ENCODE results near the gene COQ10A. TPM values are rescaled to one million over a fixed set of nuclear protein-coding genes. Genes with fewer than 3 reads are reported as not detected.

Gene COQ10A
- total RNA-seq, 1 donor from 2014 or later = 23.6 TPM

DNA sequence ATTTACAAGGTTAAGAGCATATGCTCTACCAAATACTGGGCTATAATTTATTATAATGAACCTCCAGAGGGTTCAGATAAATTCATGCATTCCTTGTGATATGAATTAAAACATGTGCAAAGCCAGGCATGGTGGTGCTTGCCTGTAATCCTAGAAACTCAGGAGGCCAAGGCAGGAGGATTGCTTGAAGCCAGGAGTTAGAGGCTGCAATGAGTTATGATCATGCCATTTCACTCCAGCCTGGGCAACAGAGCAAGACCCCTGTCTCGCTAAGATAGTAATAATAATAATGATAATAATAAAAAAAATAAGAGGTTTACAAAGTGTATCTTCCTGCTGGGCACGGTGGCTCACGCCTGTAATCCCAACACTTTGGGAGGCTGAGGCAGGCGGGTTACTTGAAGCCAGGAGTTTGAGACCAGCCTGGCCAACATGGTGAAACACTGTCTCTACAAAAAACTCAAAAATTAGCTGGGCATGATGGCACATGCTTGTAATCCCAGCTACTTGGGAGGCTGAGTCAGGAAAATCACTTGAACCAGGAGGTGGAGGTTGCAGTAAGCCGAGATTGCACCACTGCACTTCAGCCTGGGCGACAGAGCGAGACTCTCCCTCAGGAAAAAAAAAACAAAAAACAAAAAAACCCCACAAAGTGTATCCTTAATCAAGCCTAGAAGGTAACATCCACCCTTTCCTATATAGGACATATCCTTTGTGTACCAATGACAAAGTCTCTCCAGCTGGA, 40.7 kb downstream of the COQ10A start:
- no peak for TF ChIP-seq CTCF (IDR thresholded peaks at IDR 0.05; ENCODE audit: unreplicated experiment)
- DNase-seq (ENCODE audit: low spot score, unreplicated experiment) = no peak
- Mint-ChIP-seq H3K4me1 (ENCODE audit: low read depth) (no peaks in the 10 kb centered on the region), H3K4me3 (ENCODE audit: low read depth) (no peak overlapping the region), H3K36me3 (ENCODE audit: insufficient read depth) (peaks cover 14% of the 10 kb centered on the region), H3K27me3 (no peaks in the 10 kb centered on the region), H3K27ac (no peak overlapping the region), H3K9me3 (ENCODE audit: low read depth) (no peaks in the 10 kb centered on the region)

DNA sequence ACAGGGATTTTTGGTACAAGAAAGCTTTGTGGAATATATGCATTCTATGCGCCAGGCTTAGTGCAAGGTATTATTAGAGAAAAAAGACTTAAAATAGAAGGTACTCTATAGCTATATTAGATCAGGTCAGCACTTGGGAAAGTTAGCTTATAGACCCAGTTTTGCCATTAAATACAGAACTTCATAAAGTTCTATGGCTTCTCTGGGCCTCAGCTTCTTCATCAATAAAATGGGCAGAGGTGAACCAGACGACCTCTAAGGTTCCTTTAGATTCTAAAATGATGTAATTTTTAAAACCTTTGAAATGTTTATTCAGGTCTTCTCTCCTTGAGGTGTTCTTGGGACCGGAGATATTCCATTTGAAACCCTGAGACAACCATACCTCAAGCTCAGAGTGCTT, 42.0 kb downstream of the COQ10A start:
- peaks cover 14% of the 10 kb centered on the region for H3K36me3 Mint-ChIP-seq (ENCODE audit: insufficient read depth)
- H3K4me3 Mint-ChIP-seq (ENCODE audit: low read depth) = no peak overlapping the region
- no peak for DNase-seq (ENCODE audit: low spot score, unreplicated experiment)
- H3K9me3 Mint-ChIP-seq (ENCODE audit: low read depth) = no peaks in the 10 kb centered on the region
- TF ChIP-seq CTCF (IDR thresholded peaks at IDR 0.05; ENCODE audit: unreplicated experiment) = no peak
- no peak overlapping the region for H3K27ac Mint-ChIP-seq
- no peaks in the 10 kb centered on the region for H3K4me1 Mint-ChIP-seq (ENCODE audit: low read depth)
- no peaks in the 10 kb centered on the region for H3K27me3 Mint-ChIP-seq

- no peak for DNase-seq (ENCODE audit: low spot score, unreplicated experiment)
- TF ChIP-seq CTCF (IDR thresholded peaks at IDR 0.05; ENCODE audit: unreplicated experiment) = no peak
- Mint-ChIP-seq H3K4me3 (ENCODE audit: low read depth) (no peak overlapping the region), H3K27me3 (no peaks in the 10 kb centered on the region), H3K27ac (no peak overlapping the region), H3K9me3 (ENCODE audit: low read depth) (no peaks in the 10 kb centered on the region), H3K4me1 (ENCODE audit: low read depth) (peaks cover 8% of the 10 kb centered on the region), H3K36me3 (ENCODE audit: insufficient read depth) (peaks cover 13% of the 10 kb centered on the region)
These were observed 44.3 kb downstream of the COQ10A start for GRCh38 chr12:56311003-56311402.

DNA sequence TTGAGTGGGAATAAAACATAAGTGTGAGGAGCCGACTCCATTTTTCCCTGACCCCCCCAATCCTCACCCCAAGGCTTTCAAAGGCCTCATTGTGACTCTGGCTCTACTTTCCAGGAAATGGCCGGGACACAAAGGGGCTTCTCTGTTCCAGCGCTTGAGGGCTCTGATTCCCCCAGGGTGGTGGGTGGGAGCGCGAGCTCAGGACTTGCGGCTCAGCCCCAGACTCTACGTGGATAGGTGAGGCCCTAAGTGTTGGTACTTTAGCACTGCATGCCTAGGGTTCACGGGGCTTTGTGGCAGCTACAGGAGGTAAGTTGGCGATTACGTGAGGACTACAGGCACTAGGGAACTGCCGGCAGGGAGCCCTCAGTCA, 48.5 kb downstream of the COQ10A start:
- TF ChIP-seq CTCF (IDR thresholded peaks at IDR 0.05; ENCODE audit: unreplicated experiment) = no peak
- Mint-ChIP-seq H3K4me3 (ENCODE audit: low read depth) (peak overlapping the region; percentile 99), H3K4me1 (ENCODE audit: low read depth) (peaks cover 9% of the 10 kb centered on the region), H3K27me3 (no peaks in the 10 kb centered on the region), H3K36me3 (ENCODE audit: insufficient read depth) (peaks cover 4% of the 10 kb centered on the region), H3K27ac (peak overlapping the region; percentile 100), H3K9me3 (ENCODE audit: low read depth) (no peaks in the 10 kb centered on the region)
- no peak for DNase-seq (ENCODE audit: low spot score, unreplicated experiment)

DNA sequence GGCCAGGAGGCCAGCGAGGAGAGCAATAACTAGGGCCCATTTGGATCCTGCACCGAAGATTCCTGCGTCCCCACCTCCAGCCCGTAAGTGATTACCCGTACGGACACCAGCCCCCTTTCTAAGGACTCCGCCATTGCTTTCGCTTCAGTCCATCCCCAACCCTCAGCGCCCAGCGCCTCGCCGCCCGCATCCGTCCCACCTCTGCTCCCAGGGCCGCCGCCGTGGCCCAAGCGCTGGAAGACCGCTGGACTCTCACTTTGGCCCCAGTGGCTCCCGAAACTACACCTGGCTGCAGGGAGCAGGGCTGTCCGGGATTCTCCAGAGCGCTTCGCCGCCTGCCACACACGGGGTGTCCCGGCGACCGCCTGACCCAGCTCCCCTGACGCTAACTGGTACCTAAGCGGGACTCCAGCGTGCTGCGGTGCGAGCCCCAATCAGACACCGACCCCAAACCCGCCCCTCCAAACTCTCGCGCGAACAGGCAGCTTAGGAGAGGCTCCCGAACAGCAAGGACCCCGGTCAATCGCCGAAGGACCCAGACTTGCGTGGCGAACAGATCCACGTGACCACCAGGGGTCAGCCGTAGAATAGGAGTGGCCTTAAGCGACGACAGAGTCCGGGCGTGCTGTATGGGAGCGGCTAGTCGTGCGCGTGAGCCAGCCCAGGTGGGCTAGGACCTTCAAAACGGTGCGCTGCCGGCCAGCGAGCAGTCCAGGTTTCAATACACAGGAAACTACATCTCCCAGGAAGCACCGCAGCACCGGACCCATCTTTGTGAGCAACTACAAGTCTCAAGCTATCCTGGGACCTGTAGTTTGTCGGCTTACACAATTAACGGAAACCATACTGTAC, 49.1 kb downstream of the COQ10A start, which contains the start of gene CNPY2:
TSS of gene CNPY2 (minus strand) at position 367 of the 852 bp plus-strand sequence. CDS start 771 bp downstream, outside the sequence.
- H3K36me3 Mint-ChIP-seq (ENCODE audit: insufficient read depth) = peaks cover 2% of the 10 kb centered on the region
- peak within 1 kb of the TSS; percentile 99 for H3K4me3 Mint-ChIP-seq (ENCODE audit: low read depth)
- peak; percentile 10 for TF ChIP-seq CTCF (IDR thresholded peaks at IDR 0.05; ENCODE audit: unreplicated experiment)
- H3K27ac Mint-ChIP-seq = peak within 1 kb of the TSS; percentile 100
- no peaks in the 10 kb centered on the region for H3K9me3 Mint-ChIP-seq (ENCODE audit: low read depth)
- H3K27me3 Mint-ChIP-seq = no peaks in the 10 kb centered on the region
- peak; percentile 96 for DNase-seq (ENCODE audit: low spot score, unreplicated experiment)
- peaks cover 9% of the 10 kb centered on the region for H3K4me1 Mint-ChIP-seq (ENCODE audit: low read depth)

Measured in progenitor cell of endocrine pancreas (in vitro differentiated cells).